GM10266 (cell line): ENCODE measurements around the gene PRPH.
A peak's percentile ranks its signal among the peaks of the same experiment; 100 is the strongest.
"Not testable (repeated sequence)": the region's sequence is repeated elsewhere in the genome, so short reads cannot be mapped to it uniquely, and the experiment has no call there.

Source experiments
- DNase-seq: peaks from one replicate; pipeline ENCODE4 v3.0.0; 2012; ENCODE audit errors: extremely low spot score
- CTCF ChIP-seq: IDR thresholded peaks from 2 replicates; pipeline ENCODE4 v1.5.1; 2012; ENCODE audit warnings: mild to moderate bottlenecking, low read depth; ENCODE audit not compliant: control insufficient read depth, insufficient read depth; ENCODE audit errors: missing control alignments

PRPH gene

GRCh38 chr12:49314811-49315210, 19.9 kb downstream of the PRPH start:
- TF ChIP-seq CTCF = no peak
- no peak for DNase-seq

GRCh38 chr12:49317118-49317517, 22.2 kb downstream of the PRPH start:
- DNase-seq = not testable (repeated sequence)

GRCh38 chr12:49320411-49321103, 25.6 kb downstream of the PRPH start:
- not testable (repeated sequence) for DNase-seq

GRCh38 chr12:49322367-49322707, 27.4 kb downstream of the PRPH start:
- DNase-seq = no peak
- TF ChIP-seq CTCF = no peak

- TF ChIP-seq CTCF = no peak
- DNase-seq = peak; percentile 98
These were observed 28.0 kb downstream of the PRPH start, which contains the start of gene TROAP for GRCh38 chr12:49322708-49323523. Gene TROAP, plus strand, starts transcription at chr12:49323255. Its CDS starts 354 bp downstream, at chr12:49323609.

- no peak for TF ChIP-seq CTCF
- no peak for DNase-seq
These were observed 28.7 kb downstream of the PRPH start for GRCh38 chr12:49323524-49324097.

- no peak for DNase-seq
- no peak for TF ChIP-seq CTCF
These were observed 30.7 kb downstream of the PRPH start for GRCh38 chr12:49325606-49326005.

- no peak for TF ChIP-seq CTCF
- DNase-seq = no peak
These were observed 32.4 kb downstream of the PRPH start for GRCh38 chr12:49327368-49327767.
